HEK293T (cell line): Measurements from ENCODE around the gene PTPN7.

Experiments used
- CTCF ChIA-PET: fragments of 350-600 bp; formaldehyde crosslinking; extraction: SDS; loops from one replicate; lab custom pipeline; 2021; ENCODE audit warnings: antibody characterized with exemption, inconsistent platforms; lab: Yijun Ruan, JAX
- POLR2A ChIA-PET: fragments of 350-600 bp; formaldehyde crosslinking; extraction: SDS; loops from one replicate; lab custom pipeline; 2020; ENCODE audit warnings: antibody characterized with exemption, inconsistent platforms; lab: Yijun Ruan, JAX
- DNase-seq: peaks from one replicate; pipeline ENCODE4 v3.0.0; 2012; ENCODE audit warnings: mixed read lengths; ENCODE audit errors: extremely low spot score
- ARNT ChIP-seq: fragments of 450-650 bp; IDR thresholded peaks from 2 replicates; pipeline ENCODE4 v1.6.1; 2017; ENCODE audit warnings: mild to moderate bottlenecking
- BHLHE40 ChIP-seq: fragments of 450-650 bp; IDR thresholded peaks from 2 replicates; pipeline ENCODE4 v1.6.1; 2016; ENCODE audit warnings: mild to moderate bottlenecking, moderate library complexity, borderline replicate concordance
- CTBP1 ChIP-seq: fragments of 450-650 bp; IDR thresholded peaks from 2 replicates; pipeline ENCODE4 v1.6.1; 2016; ENCODE audit warnings: borderline replicate concordance
- ELF4 ChIP-seq: fragments of 450-650 bp; IDR thresholded peaks from 2 replicates; pipeline ENCODE4 v1.6.1; 2017; ENCODE audit warnings: antibody characterized with exemption
- FOXA1 ChIP-seq: fragments of 450-650 bp; IDR thresholded peaks from 2 replicates; pipeline ENCODE4 v1.6.1; 2016; ENCODE audit warnings: mild to moderate bottlenecking
- FOXK2 ChIP-seq: fragments of 450-650 bp; IDR thresholded peaks from 2 replicates; pipeline ENCODE4 v1.6.1; 2016; ENCODE audit warnings: mild to moderate bottlenecking
- FOXM1 ChIP-seq: fragments of 450-650 bp; IDR thresholded peaks from 2 replicates; pipeline ENCODE4 v1.6.1; 2017; ENCODE audit warnings: mild to moderate bottlenecking, borderline replicate concordance
- HDGF ChIP-seq: fragments of 450-650 bp; IDR thresholded peaks from 2 replicates; pipeline ENCODE4 v1.6.1; 2017; ENCODE audit warnings: antibody characterized with exemption, borderline replicate concordance
- L3MBTL2 ChIP-seq: fragments of 450-650 bp; conservative IDR thresholded peaks from 2 replicates; pipeline ENCODE4 v1.6.1; 2016; ENCODE audit warnings: mild to moderate bottlenecking
- LEF1 ChIP-seq: fragments of 450-650 bp; IDR thresholded peaks from 2 replicates; pipeline ENCODE4 v1.6.1; 2017; ENCODE audit warnings: mild to moderate bottlenecking, borderline replicate concordance
- NFRKB ChIP-seq: fragments of 450-650 bp; IDR thresholded peaks from 2 replicates; pipeline ENCODE4 v1.6.1; 2016; ENCODE audit warnings: mild to moderate bottlenecking, moderate library complexity
- PKNOX1 ChIP-seq: fragments of 450-650 bp; IDR thresholded peaks from 2 replicates; pipeline ENCODE4 v1.6.1; 2016
- SP1 ChIP-seq: fragments of 450-650 bp; IDR thresholded peaks from 2 replicates; pipeline ENCODE4 v1.6.1; 2017
- SUZ12 ChIP-seq: fragments of 450-650 bp; IDR thresholded peaks from 2 replicates; pipeline ENCODE4 v1.6.1; 2016; ENCODE audit warnings: mild to moderate bottlenecking
- TARDBP ChIP-seq: fragments of 450-650 bp; IDR thresholded peaks from 2 replicates; pipeline ENCODE4 v1.6.1; 2016
- ZNF384 ChIP-seq: fragments of 450-650 bp; IDR thresholded peaks from 2 replicates; pipeline ENCODE4 v1.6.1; 2016

The PTPN7 gene

GRCh38 chr1:202153284-202153683 lies 7.1 kb downstream of the PTPN7 start:
- TF ChIP-seq PKNOX1 (no peak), ZNF384 (no peak), FOXA1 (no peak), HDGF (no peak), LEF1 (no peak)
- DNase-seq = no peak
- POLR2A ChIA-PET = no interaction called here
- CTCF ChIA-PET = no interaction called here

GRCh38 chr1:202152399-202152798 lies 8.0 kb downstream of the PTPN7 start:
- ChIA-PET CTCF (no interaction called here), POLR2A (no interaction called here)
- no peak for TF ChIP-seq FOXK2
- no peak for TF ChIP-seq ELF4
- TF ChIP-seq SP1 = no peak
- TF ChIP-seq L3MBTL2 = no peak
- no peak for TF ChIP-seq SUZ12
- no peak for DNase-seq

GRCh38 chr1:202151045-202151444 lies 9.4 kb downstream of the PTPN7 start:
- ChIA-PET POLR2A (no interaction called here), CTCF (no interaction called here)
- DNase-seq = no peak
- TF ChIP-seq FOXM1 (no peak), BHLHE40 (no peak), L3MBTL2 (no peak), CTBP1 (no peak), LEF1 (no peak), TARDBP (no peak), SP1 (no peak), NFRKB (no peak), FOXA1 (no peak), PKNOX1 (no peak), SUZ12 (no peak)

- no peak for DNase-seq
- ChIA-PET POLR2A (no interaction called here), CTCF (no interaction called here)
- TF ChIP-seq FOXA1 (no peak), LEF1 (no peak), SUZ12 (no peak), PKNOX1 (no peak), FOXK2 (no peak), CTBP1 (no peak), SP1 (no peak), ZNF384 (no peak), NFRKB (no peak), BHLHE40 (no peak), FOXM1 (no peak), L3MBTL2 (no peak), HDGF (no peak)
Observed at GRCh38 chr1:202150602-202151001, 9.8 kb downstream of the PTPN7 start.

GRCh38 chr1:202150187-202150586 lies 10.2 kb downstream of the PTPN7 start:
- TF ChIP-seq FOXA1 = no peak
- TF ChIP-seq NFRKB = no peak
- no peak for TF ChIP-seq PKNOX1
- no peak for TF ChIP-seq SUZ12
- no peak for TF ChIP-seq FOXK2
- no peak for DNase-seq
- CTCF ChIA-PET = no interaction called here
- POLR2A ChIA-PET = no interaction called here

GRCh38 chr1:202149566-202149965 lies 10.8 kb downstream of the PTPN7 start:
- ChIA-PET POLR2A (no interaction called here), CTCF (no interaction called here)
- no peak for TF ChIP-seq ZNF384
- TF ChIP-seq SUZ12 = no peak
- TF ChIP-seq CTBP1 = no peak
- DNase-seq = no peak

GRCh38 chr1:202148391-202148790 lies 12.0 kb downstream of the PTPN7 start:
- no peak for DNase-seq
- TF ChIP-seq L3MBTL2 = no peak
- no peak for TF ChIP-seq FOXK2
- TF ChIP-seq ZNF384 = no peak
- no peak for TF ChIP-seq LEF1
- TF ChIP-seq FOXA1 = no peak
- TF ChIP-seq ARNT = no peak
- TF ChIP-seq ELF4 = no peak
- no peak for TF ChIP-seq FOXM1
- POLR2A ChIA-PET = no interaction called here
- CTCF ChIA-PET = interaction anchor here (1.0 kb wide), 1 partner anchor 41 kb away, joined by 3 read pairs; no protein-coding TSS in a partner anchor
